GM12874 (cell line): Measurements from ENCODE around the gene SPATA20.

ENCODE experiments used
- TF ChIP-seq, protein P1 (sequence below): IDR thresholded peaks from 2 replicates; pipeline ENCODE4 v1.5.1; 2011; ENCODE audit warnings: low read depth, mild to moderate bottlenecking, control low read depth, low read length, moderate library complexity; ENCODE audit not compliant: insufficient read depth

Gene SPATA20

DNA sequence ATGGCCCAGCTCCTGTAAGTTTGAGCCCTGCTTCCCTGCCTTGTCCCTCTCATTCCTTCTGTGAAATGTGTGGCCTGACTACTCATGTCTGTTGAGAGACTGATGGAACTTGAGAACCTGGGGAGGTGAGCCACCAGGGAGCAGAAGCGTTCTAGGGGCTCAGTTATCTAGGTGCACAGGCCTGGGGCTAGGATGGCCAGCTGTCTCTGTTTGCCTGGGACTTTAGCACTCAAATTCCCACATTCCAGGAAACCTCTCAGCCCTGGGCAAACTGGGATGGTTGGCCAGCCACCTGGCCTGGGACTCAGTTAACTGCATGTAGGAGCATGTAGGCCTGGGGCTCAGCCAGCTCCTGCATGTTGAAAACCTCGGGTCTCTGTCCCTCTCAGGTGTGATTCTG, 23.8 kb upstream of the SPATA20 start:
- TF ChIP-seq, protein P1, sequence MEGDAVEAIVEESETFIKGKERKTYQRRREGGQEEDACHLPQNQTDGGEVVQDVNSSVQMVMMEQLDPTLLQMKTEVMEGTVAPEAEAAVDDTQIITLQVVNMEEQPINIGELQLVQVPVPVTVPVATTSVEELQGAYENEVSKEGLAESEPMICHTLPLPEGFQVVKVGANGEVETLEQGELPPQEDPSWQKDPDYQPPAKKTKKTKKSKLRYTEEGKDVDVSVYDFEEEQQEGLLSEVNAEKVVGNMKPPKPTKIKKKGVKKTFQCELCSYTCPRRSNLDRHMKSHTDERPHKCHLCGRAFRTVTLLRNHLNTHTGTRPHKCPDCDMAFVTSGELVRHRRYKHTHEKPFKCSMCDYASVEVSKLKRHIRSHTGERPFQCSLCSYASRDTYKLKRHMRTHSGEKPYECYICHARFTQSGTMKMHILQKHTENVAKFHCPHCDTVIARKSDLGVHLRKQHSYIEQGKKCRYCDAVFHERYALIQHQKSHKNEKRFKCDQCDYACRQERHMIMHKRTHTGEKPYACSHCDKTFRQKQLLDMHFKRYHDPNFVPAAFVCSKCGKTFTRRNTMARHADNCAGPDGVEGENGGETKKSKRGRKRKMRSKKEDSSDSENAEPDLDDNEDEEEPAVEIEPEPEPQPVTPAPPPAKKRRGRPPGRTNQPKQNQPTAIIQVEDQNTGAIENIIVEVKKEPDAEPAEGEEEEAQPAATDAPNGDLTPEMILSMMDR = no peak

DNA sequence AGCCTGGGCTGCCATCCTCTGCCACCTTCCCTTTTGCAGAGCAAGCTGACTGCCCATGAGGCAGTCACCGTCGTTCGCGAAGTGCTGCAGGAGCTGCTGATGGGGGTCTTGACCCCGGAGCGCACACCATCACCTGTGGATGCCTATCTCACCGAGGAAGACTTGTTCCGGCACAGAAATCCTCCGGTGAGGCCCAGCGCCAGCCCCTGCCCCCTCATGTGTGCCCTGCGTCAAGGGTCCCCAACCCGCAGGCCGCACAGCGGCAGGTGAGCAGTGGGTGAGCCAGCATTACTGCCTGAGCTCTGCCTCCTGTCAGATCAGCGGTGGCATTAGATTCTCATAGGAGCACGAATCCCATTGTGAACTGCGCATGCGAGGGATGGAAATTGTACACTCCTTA, 22.1 kb upstream of the SPATA20 start:
- TF ChIP-seq, protein P1 = no peak

DNA sequence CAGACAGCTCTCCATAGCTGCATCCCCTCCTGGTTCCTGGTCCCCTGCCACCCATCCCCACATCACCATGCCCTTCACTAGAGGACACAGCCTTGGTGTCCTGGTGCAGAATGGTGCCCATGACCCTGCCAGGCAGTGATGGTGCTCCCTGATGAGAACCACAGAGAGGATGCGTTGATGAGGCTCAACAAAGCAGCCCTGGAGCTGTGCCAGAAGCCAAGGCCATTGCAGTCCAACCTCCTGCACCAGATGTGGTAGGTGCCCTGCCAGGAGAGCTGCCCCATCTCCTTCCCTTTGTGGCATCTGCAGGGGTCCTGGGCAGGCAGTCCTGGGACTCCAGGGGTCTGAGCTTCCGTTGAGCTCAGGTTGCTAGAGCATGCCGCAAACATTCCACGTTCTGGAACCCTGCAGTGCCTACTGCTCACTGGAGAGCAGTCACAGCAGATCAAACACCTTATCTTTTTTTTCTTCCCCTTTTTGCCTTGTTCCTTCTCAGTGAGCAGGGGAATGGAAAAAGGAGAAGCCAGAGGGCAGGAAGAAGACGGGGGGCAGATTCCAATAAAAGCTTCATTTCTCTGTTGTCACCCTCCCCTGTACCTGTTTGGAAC, 19.7 kb upstream of the SPATA20 start:
- TF ChIP-seq, protein P1 = no peak

DNA sequence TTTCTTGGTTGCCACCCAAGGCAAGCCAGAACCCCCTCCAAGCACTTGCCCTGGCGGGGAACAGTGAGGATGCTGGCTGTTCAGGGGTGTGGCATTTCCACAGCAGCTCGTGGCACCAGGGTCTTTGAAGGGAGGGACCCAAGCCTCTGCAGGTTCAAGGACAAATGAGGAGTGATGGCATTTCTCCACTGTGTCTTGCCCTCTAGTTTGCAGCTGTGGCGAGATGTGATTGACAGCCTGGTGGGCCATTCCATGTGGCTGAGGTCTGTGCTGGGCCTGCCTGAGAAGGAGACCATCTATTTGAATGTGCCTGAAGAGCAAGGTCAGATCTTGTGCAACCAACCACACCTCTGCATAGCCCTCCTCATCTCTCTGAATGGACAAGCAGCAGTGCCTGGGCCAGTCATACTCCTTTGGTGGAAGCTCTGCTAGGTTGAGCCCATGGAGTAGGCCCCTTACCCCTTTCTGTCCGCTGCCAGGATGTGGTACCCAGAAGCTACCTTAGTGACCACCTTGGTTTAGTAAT, 19.0 kb upstream of the SPATA20 start:
- TF ChIP-seq, protein P1 = no peak

DNA sequence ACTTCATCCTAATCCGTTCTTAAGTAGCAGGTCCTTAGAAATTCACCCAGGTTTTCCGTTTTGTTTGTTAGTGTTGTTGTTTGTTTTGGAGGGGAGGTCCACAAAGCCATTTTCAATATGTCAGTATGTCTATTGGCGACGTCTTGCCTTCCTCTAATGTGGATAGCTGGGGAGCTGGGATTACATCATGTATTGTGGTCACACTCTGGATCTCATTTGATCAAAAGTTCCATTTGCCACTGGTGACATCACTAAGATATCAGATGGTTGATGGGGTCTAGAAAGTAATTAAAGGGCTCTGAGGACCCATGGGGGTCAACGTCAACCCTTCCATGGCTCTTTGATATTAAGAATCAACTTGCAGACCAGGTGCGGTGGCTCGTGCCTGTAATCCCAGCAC, 17.1 kb upstream of the SPATA20 start:
- TF ChIP-seq, protein P1 = no peak

DNA sequence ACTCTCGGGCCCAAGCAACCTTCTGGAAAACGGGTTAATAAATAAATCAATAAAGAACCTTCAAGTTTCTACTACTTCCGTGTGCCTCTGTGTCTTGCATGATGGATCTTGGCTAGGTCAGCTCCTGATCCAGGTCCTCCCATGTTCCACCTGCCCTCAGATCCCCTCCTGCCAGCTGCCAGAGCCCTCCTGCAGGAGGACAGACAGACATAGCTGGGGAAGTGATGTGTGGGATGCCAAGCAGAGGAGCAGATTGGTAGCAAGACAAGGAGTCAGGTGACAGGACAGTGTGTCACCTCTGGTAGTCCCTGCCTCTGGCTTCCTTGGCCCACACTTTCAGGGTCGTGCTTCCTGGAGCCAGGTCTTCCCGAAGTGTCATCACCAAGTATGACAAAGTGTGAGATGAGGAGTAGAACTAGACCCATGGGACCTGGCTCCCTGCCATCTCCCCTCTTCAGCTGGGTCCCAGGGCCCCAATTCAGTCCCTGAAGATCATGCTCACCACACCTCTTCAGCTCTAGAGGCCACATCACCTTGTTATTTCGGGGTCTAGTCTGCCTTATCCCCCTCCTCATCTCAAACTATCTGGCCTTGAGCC, 15.4 kb upstream of the SPATA20 start:
- TF ChIP-seq, protein P1 = no peak

DNA sequence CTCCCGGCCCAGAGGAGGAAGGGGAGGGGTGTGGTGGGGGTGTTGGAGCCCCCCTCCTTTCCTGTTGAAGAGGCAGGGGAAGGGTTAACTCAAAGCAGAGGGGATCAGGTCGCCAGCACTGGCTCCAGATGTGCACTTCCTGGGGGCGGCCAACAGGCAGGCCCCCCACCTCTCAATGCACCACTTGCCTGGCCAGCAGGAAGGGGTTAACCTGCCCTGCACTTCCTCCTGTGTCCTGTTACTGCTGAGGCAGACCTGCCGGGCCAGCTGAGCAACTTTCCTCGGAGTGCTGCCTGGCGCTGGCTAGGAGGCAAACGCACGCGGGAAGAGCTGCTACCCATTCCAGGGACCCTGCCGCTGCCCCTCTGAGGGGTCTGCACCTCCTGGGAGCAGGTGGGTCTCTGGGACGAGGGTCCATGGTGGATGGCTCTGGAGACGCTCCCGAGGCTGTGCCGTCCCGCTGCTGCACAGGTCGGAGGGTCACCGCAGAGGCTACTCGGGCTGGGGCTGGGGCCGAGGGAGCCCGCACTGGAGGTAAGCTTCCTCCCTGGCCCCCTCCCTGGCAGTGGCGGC, 14.4 kb upstream of the SPATA20 start, which contains the start of gene EPN3:
Gene EPN3, plus strand, starts transcription at position 284 of the 573 bp plus-strand sequence. CDS start 3,822 bp downstream, outside the sequence.
- TF ChIP-seq, protein P1 = no peak
